ENCODE data around the gene FAM236C.
"Not testable (repeated sequence)": the region's sequence is repeated elsewhere in the genome, so short reads cannot be mapped to it uniquely, and the experiment has no call there.

DNA sequence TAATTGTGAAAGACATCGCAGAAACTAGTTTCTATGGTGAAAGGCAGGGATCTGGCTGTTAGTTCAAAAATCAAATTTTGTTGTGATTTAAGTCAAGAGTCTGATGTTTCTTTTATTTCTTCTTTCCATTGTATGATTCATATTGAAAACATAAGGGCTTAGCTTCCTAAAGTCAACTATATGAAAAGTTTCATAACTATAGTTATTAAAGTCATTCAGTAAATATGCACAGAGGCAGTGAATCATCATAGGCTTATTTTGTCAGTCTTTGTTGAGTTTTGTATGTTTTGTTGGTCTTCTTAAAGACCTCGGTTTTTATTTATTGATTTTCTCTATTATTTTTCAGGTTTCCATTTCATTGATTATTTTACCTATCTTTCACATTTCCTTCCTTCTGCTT, 29.5 kb upstream of the FAM236C start:
- not testable (repeated sequence) for TF ChIP-seq POLR2A, EP300 (IDR thresholded peaks at IDR 0.05)
- TF ChIP-seq, protein P1, sequence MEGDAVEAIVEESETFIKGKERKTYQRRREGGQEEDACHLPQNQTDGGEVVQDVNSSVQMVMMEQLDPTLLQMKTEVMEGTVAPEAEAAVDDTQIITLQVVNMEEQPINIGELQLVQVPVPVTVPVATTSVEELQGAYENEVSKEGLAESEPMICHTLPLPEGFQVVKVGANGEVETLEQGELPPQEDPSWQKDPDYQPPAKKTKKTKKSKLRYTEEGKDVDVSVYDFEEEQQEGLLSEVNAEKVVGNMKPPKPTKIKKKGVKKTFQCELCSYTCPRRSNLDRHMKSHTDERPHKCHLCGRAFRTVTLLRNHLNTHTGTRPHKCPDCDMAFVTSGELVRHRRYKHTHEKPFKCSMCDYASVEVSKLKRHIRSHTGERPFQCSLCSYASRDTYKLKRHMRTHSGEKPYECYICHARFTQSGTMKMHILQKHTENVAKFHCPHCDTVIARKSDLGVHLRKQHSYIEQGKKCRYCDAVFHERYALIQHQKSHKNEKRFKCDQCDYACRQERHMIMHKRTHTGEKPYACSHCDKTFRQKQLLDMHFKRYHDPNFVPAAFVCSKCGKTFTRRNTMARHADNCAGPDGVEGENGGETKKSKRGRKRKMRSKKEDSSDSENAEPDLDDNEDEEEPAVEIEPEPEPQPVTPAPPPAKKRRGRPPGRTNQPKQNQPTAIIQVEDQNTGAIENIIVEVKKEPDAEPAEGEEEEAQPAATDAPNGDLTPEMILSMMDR (IDR thresholded peaks at IDR 0.05): not testable (repeated sequence)

Data from sigmoid colon (tissue), 4 donors.